C4-2B (cell line): ENCODE data around the gene PHACTR1.

ENCODE experiments used
- H3K27ac ChIP-seq: fragments of 450-650 bp; 2 replicates; pipeline ENCODE4 v1.5.1; 2017
- CTCF ChIP-seq: fragments of 450-650 bp; conservative IDR thresholded peaks from 2 replicates; pipeline ENCODE4 v1.5.1; 2017; ENCODE audit warnings: mild to moderate bottlenecking
- ZFX ChIP-seq: fragments of 450-650 bp; IDR thresholded peaks from 2 replicates; pipeline ENCODE4 v1.6.1; 2017

PHACTR1 gene

DNA sequence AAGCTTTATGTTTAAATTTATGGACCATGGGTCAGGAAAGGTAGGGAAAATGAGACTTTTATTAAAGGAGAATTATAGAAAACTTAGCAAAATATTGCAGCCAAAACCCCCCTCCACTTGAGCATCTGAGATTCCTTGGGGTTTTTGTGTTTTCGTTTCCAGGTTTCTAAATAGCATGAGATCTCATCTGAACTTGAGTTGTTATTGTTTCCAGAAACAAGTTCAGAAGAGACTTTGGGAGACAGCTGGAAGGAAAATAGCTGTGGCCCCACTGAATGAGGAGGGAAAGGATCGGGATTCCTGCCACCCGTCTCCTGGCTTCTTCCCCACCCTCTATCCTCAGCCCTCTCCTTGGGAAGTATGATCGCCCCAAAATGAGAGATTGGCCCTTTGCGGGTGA is 536.2 kb downstream of the PHACTR1 start:
- TF ChIP-seq CTCF (no peak), ZFX (no peak)
- no peak overlapping the region for H3K27ac ChIP-seq

DNA sequence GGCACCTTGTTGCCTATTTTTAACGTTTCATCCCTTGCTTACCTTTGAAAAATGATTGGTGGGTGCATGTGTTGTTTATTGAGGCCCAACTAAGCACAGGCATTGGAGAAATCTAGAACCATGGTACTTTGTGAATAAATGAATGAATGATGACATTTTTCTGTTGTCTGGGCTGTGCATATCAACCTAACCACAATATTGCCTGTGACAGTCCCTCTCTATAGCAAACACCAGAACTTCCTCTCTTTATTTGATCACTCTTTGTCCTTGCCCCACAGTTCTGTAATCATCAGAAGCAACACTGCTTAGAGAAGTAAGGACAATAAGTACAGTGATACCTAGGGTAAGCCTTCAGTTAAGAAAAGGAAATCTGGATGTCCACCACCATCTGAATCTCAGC is 536.7 kb downstream of the PHACTR1 start:
- H3K27ac ChIP-seq = no peak overlapping the region
- TF ChIP-seq ZFX = no peak
- no peak for TF ChIP-seq CTCF

DNA sequence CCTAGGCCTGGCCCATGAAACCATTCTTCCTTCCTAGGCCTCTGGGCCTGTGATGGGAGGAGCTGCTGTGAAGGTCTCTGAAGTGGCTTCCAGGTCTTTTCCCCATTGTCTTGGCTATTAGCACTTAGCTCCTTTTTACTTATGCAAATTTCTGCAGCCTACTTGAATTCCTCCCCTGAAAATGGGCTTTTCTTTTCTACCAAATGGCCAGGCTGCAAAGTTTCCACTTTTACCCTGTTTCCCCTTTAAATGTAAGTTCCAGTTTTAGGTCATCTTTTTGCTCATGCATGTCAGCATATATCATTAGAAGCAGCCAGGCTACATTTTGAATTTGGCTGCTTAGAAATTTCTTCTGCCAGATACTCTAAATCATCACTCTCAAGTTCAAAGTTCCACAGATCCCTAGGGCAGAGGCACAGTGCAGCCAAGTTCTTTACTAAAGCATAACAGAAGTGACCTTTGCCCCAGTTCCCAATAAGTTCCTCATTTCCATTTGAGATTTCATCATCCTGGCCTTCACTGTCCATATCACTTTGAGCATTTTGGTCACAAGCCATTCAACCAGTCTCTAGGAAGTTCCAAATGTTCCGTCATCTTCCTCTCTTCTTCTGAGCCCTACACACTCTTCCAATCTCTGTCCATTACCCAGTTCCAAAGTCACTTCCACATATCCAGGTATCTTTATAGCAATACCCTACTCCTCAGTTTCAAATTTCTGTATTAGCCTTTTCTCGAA is 539.9 kb downstream of the PHACTR1 start:
- H3K27ac ChIP-seq = no peak overlapping the region
- no peak for TF ChIP-seq ZFX
- TF ChIP-seq CTCF = no peak

DNA sequence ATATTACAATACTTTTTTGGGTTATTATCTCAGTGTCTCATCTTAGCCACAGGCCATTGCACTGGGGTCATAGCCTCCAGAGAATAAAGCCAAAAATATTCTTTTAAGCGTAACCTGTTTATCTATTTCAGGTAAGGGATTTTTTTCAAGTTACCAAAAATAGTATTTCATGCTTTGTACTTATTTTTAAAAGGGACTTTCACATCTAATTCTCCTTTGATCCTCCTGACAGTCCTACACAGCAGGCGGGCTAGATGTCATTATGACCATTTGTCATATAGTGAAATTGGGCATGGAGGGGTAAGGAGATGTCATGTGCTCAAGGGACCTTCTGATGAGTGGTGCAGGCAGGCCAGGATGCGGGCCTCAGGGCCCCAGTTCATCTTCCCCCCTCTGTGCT is 542.8 kb downstream of the PHACTR1 start:
- no peak for TF ChIP-seq ZFX
- TF ChIP-seq CTCF = no peak
- no peak overlapping the region for H3K27ac ChIP-seq

GRCh38 chr6:13260101-13260598 is 543.6 kb downstream of the PHACTR1 start:
- TF ChIP-seq ZFX = no peak
- TF ChIP-seq CTCF = no peak
- H3K27ac ChIP-seq = no peak overlapping the region

- H3K27ac ChIP-seq = no peak overlapping the region
- TF ChIP-seq CTCF = no peak
- no peak for TF ChIP-seq ZFX
Measured at GRCh38 chr6:13260831-13261230, 544.3 kb downstream of the PHACTR1 start.

- H3K27ac ChIP-seq = no peak overlapping the region
- TF ChIP-seq CTCF = no peak
Measured at GRCh38 chr6:13261464-13261994, 545.0 kb downstream of the PHACTR1 start.
